HG03565 (cell line): ENCODE data around the gene BTBD18.
"Not testable (repeated sequence)": the region's sequence is repeated elsewhere in the genome, so short reads cannot be mapped to it uniquely, and the experiment has no call there.

Experiments
- ATAC-seq: cut with Tn5 transposase; IDR thresholded peaks from one replicate; pipeline ENCODE4 v1.9.1; 2021; ENCODE audit warnings: mild to moderate bottlenecking, moderate library complexity; ENCODE audit not compliant: unreplicated experiment

The BTBD18 gene

DNA sequence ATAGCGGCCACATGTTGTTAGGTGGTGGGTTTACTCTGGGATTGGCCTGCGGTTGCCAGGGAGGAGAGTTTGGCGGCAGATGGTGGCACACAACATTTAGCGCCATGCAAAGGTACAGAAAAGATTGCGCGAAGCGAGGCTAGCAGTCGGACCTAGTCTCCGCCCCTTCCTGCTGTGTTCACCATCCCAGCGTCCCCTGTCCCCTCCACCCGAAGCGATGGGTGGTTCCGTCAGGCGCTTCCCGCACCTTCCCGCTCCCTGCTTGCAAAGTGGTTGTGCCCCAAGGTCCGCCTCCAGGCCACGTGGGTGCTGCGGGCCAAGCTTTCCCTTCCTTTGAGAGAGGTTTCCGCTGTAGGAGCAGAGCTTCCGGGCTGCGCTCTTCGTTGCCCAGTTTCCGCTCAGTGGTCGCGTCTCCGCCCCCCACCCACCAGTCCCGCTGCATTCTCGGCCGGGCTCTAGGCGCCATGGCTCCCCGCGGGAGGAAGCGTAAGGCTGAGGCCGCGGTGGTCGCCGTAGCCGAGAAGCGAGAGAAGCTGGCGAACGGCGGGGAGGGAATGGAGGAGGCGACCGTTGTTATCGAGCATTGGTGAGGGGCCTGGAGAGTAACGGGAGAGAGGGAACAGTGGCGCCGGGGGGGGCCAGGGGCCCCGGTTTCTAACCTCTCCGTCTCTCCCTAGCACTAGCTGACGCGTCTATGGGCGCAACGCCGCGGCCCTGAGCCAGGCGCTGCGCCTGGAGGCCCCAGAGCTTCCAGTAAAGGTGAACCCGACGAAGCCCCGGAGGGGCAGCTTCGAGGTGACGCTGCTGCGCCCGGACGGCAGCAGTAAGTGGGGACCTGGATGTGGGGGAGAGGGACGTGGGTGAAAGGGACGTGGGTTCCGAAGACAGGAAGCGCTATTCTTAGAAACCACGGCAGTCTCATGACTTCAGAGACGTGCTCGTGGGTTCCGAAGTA lies 10.2 kb downstream of the BTBD18 start, which contains the start of gene SELENOH:
Gene SELENOH, plus strand, starts transcription at position 360 of the 955 bp plus-strand sequence. Its CDS starts 105 bp downstream, at position 465.
- peak; percentile 84 for ATAC-seq

DNA sequence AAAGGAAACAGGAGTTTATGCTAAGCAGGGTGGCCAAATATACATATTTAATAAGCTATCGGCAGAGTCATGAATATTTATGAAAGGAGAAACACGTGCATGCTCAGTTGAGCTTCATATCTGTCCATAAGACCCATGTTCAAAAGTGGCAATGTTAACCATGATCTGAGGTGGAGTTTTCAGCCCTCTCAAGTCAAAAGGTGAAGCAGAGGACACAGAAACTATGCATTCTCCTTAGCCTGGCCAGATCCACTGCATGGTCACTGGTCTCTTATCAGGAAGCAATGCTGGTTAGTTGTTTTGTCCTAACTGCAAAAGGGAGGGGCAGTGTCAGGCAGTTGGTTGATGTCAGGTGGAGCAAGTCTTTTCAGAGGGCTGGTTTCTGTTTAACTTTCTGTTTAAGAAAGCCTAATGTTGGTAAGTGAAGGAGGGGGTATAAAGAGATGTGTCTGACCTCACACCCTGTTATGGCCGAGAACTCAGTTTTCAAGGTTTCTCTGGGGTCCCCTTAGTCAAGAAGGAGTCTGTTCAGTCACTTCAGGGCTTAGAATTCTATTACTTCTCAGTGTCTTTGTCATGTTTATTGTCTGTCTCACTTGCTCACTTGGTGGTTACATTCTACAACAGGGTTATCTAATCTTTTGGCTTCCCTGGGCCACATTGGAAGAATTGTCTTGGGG lies 15.9 kb downstream of the BTBD18 start:
- ATAC-seq = peak; percentile 53

DNA sequence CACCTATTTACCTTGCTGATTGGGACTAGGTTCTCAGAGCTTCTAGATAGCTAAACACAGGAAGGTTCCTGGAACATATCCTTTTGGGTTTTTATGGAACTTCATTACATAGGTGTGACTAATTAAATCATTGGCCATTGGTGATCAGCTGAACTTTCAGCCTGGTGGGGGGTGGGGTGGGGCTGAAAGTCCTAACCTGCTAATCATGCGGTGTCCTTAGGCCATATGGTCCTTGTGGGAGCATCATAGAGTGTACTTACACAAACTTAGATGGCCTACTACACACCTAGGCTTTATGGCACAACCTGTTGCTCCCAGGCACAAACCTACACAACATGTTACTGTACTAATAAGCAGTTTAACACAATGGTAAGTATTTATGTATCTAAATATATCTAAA lies 19.0 kb downstream of the BTBD18 start:
- ATAC-seq = no peak

DNA sequence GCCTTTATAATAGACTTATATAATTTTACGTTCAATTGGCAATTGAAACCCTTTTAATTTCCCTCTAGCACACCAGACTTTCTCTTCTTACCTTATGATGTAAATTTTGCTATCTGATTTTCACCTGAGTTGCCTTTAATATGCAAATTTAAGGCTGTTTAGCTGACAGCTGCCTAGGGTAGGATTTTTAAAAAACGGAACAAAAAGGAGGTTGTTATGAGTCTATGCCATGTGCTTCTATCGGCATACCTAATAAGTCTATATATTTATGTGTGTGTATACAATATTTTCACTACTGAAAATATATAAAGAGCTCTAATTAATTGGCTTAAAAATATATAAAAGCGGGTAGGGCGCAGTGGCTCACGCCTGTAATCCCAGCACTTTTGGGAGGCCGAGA lies 22.1 kb downstream of the BTBD18 start:
- no peak for ATAC-seq

DNA sequence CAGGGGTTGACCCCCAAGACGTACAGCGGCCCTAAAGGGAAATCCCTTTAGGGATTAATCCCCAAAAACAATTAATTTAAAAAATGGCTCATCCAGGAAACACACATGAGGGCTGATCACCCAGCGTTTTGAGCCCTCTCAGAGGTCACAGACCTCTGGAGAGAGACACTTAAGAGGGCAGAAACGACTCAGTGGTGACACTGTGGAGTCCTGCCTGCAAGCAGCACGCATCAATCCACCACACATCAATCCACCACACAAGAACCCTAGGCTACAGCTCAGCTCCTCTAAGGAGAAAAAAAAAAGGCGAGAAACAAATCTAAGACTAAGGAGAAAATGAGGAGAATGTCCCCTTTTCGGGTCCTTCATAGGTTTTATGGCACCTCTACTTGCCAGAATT lies 22.8 kb downstream of the BTBD18 start:
- no peak for ATAC-seq

DNA sequence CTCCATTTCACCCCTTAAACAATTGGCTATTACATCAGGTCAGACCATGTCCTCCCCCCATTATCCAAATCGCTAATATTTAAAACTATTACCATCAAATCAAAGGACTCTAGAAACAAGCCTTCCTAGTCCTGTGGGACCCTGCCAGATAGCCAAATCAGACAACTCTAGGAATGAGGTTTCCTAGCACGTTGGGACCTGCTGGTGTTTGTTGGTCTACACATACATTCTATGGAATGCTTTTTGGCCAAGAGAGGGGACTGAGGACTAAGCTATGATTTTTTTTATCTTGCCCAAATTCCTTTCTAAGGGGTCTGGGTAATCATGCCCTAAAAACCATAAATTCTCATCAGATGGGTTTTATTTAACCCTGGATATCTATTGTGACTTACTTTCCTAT lies 24.4 kb downstream of the BTBD18 start:
- no peak for ATAC-seq

DNA sequence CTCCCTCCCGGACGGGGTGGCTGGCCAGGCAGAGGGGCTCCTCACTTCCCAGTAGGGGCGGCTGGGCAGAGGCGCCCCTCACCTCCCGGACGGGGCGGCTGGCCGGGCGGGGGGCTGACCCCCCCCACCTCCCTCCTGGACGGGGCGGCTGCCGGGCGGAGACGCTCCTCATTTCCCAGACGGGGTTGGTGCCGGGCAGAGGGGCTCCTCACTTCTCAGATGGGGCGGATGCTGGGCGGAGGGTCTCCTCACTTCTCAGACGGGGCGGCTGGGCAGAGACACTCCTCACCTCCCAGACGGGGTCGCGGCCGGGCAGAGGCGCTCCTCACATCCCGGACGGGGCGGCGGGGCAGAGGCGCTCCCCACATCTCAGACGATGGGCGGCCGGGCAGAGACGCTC lies 34.9 kb downstream of the BTBD18 start:
- not testable (repeated sequence) for ATAC-seq

DNA sequence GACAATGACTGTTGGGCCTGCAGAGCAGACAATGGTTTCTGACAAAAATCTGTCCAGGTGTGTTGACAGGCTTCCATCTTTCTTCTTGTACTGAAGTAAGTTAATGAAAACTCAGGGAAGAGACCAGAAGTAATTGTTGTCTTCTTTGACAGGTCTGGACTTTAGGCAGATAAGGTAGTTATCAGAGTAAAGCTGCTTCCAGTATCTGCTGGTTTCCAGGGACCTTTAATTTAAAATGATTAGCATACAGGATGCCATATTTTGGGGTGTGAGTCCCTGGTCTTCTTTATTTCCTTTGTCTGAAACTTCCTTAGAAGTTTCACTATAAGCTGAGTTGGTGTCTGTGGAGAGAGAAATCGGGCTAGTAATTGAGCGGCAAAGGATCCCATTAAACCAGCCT lies 37.8 kb downstream of the BTBD18 start:
- ATAC-seq = no peak

DNA sequence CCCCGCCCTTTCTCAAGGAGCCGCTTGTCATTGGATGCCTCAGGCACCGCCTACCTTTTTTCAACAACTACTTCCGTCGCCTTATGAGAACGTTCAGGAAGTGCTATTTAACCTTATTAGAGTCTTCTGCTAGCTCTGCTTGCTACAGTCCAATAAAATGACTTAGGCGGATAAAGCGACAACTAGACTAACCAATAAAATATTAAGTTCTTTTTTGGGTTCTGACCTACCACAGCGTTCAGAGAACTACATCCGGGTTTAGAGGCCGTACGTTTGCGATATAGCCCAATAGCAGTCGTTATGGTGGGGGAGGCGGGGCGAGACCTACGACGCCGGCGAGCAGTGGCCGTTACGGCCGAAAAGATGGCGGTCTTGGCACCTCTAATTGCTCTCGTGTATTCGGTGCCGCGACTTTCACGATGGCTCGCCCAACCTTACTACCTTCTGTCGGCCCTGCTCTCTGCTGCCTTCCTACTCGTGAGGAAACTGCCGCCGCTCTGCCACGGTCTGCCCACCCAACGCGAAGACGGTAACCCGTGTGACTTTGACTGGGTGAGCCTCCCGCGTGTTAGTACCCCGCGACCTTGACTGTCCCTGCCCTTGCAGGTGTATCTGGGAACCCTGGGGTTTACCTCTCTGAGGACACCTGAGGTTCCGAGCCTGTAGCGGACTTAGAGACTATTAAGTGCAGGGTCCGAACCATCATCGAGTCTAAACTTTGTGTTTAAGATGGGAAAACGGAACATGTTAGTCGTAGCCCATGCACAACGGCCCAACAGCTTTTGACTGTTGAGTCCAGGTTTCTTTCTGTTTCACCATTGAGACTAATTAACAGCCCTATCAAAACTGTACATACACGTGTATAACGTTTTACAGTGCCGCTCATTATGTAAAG lies 39.1 kb downstream of the BTBD18 start, which contains the start of gene TMX2:
Gene TMX2, plus strand, starts transcription at position 338 of the 895 bp plus-strand sequence. Its CDS starts 26 bp downstream, at position 364.
- peak; percentile 95 for ATAC-seq

DNA sequence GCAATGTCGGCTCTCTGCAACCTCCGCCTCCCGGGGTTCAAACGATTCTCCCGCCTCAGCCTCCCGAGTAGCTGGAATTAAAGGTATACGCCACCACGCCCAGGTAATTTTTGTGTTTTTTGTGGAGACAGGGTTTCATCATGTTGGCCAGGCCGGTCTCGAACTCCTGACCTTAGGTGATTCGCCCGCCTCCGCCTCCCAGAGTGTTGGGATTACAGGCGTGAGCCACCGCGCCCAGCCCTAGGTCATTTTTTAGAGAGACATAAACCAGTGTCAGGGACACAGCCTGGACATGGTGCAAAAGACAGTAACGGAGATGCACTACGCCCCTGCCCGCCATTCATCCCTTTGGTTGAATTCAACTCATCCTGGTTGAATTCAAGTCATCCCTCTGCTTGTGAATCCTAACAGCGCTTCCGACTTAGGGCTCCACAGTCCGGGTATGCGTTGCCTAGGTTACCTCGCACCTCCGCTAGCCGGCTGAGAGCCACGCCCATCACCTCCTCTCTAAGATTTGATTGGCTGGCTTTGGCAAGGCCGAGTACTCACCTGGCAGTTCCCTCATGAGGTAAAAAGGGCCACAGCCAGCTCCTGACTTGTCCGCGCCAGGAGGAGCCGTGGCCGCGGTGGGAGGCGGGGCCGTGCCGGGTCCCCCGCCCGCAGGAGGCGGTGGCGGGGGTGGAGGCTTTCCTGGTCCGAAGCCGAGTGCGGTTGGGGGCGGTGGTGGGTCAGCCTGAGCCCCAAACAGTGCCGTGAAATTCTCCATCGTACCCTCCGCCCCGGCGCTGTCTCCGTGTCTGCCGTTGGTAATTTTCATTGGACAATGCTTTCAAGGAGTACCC lies 40.0 kb downstream of the BTBD18 start, which contains the start of gene MED19:
Gene MED19, minus strand, starts transcription at position 802 of the 842 bp plus-strand sequence. Its CDS starts 36 bp downstream, at position 766.
- ATAC-seq = peak; percentile 35

DNA sequence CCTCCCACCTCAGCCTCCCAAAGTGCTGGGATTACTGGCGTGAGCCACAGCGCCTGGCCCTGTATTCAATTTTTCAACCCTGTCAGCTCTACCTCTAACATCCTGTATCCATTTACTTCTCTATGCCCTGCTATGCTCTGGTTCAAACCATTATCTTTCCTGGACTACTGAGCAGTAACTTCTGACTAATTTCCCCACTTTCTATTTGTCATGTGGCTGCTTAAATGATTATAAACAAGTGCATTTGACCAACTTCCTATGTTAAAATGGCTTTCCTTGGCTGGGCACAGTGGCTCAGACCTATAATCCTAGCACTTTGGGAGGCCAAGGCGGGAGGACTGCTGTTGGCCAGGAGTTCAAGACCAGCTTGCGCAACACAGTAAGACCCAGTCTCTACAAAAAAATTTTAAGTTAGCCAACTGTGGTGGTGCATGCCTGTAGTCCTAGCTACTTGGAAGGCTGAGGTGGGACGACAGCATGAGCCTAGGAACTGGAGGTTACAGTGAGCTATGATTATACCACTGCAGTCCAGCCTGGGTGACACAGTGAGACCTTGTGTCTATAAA lies 41.7 kb downstream of the BTBD18 start:
- ATAC-seq = no peak

DNA sequence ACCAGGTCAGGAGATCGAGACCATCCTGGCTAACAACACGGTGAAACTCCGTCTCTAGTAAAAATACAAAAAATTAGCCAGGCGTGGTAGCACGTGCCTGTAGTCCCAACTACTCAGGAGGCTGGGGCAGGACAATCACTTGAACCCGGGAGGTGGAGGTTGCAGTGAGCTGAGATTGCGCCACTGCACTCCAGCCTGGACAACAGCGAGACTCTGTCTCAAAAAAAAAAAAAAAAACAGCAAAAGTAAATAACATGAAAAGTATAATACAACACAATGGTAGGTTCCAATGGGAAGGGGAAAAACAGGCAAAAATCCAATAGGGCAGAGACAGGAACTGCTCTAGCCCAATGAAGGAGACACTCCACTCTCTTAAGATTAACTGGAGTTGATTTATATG lies 46.2 kb downstream of the BTBD18 start:
- ATAC-seq = not testable (repeated sequence)

DNA sequence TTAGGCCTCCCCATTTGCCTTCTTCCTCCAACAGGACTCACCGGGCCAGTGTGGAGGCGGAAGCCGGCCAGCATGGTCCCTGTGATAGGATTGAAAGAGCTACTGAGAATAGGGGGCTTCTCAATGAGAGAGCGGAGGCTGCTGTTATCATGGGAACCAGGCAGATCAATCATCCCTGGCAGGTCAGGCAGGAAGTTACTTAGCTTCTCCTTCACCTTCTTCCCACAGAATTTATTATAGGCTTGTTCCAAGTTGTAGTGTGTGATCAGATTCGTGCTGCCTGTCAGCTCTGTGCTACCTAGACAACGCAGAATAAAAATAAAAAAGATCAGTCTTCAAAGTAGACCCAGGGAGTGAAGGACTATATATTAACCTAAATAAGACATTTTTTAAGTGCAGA lies 46.7 kb downstream of the BTBD18 start:
- ATAC-seq = no peak

DNA sequence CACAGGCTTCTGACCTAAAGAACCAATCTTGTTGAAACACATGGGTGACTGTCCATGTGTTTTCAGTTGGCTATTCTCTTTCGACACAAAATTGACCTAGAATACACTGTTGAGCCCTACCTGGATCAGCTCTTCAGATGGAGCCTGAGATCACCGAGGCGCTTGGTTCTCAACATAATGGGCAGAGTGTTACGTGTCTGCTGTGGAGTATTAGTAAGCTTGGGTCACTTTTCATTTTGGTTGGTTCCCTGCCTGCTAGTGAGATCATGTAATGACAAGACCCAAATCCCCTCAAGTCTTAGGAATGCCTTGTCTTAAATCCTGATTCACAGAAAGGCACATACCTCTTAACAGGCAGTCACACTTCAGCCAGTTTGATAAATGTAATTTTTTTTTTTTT lies 48.3 kb downstream of the BTBD18 start:
- ATAC-seq = no peak

DNA sequence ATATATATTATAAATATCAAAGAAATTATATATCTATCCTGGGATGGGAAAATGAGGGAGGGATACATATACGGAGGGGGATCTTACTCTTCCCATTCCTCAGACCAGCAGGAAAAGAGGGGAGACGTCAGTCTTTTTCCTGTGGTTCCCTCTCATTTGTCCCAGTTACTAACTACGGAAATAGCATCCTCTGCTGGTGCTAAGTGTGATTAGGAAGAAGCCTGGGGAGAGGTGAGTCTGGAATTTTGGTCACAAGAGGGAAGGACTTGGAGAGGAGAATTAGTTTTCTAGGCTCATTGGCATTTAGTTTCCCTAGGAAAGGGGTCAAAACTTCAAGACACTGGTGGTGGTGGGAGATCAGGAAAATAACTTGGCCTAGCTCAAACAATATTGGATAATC lies 51.2 kb downstream of the BTBD18 start:
- ATAC-seq = no peak

DNA sequence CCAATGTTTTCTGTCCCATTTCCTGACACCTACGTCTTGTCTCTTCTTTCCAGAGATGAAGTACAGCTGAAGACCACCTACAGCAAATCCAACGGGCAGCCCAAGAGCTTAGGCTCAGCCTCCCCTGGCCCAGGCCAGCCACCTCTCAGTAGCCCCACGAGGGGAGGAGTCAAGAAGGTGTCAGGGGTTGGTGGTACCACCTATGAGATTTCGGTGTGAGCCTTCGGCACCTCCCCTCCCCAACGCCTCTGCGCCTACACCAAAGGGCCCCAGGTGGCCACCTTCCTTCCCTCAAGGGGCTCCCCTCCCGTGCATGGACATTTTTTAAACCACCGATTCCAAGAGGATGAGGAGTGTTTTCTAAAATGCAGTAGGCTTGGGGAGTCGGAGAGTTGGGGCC lies 51.8 kb downstream of the BTBD18 start:
- no peak for ATAC-seq

DNA sequence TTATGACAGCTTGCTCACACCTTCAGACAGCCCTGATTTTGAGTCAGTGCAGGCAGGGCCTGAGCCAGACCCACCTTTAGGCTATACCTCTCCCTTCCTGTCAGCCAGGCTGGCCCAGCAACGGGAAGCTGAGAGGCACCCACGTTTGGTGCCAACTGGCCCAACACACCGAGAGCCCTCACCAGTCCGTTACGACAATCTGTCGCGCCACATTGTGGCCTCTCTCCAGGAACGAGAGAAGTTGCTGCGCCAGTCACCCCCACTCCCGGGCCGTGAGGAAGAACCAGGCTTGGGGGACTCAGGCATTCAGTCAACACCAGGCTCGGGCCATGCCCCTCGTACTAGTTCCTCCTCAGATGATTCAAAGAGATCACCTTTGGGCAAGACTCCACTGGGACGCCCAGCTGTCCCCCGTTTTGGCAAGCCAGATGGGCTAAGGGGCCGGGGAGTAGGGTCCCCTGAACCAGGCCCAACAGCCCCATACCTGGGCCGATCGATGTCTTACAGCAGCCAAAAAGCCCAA lies 52.7 kb downstream of the BTBD18 start:
- no peak for ATAC-seq
